HepG2 (cell line): ENCODE results near the gene GRM4.

ENCODE experiments used
- NFYC ChIP-seq: IDR thresholded peaks from 2 replicates; pipeline ENCODE4 v1.6.1; 2016; ENCODE audit warnings: missing genetic modification reagents, missing compliant biosample characterization
- SMC3 ChIP-seq: IDR thresholded peaks from 2 replicates; pipeline ENCODE4 v1.6.1; 2011; ENCODE audit warnings: low read length, improper control_type of control experiment
- YY1 ChIP-seq: IDR thresholded peaks from 2 replicates; pipeline ENCODE4 v1.6.1; 2011; ENCODE audit warnings: low read length, low read depth, moderate library complexity, mild to moderate bottlenecking; ENCODE audit not compliant: insufficient read depth, insufficient replicate concordance
- ZBTB21 ChIP-seq: sonication (generic); formaldehyde crosslinking; IDR thresholded peaks from 2 replicates; pipeline ENCODE4 v1.4.0; 2020; ENCODE audit warnings: missing genetic modification reagents
- ZNF224 ChIP-seq: sonication (generic); formaldehyde crosslinking; IDR thresholded peaks from 2 replicates; pipeline ENCODE4 v1.5.0; 2020; ENCODE audit warnings: mild to moderate bottlenecking, missing genetic modification reagents
- ZNF558 ChIP-seq: sonication (generic); formaldehyde crosslinking; IDR thresholded peaks from 2 replicates; pipeline ENCODE4 v1.9.0; 2022; ENCODE audit warnings: mild to moderate bottlenecking, missing genetic modification reagents, borderline replicate concordance
- TF ChIP-seq, protein P1 (sequence below): sonication (generic); formaldehyde crosslinking; IDR thresholded peaks from 2 replicates; pipeline ENCODE4 v1.5.0; 2020; ENCODE audit warnings: mild to moderate bottlenecking, missing genetic modification reagents, moderate library complexity
- TF ChIP-seq, protein P2 (sequence below): sonication (generic); formaldehyde crosslinking; IDR thresholded peaks from 2 replicates; pipeline ENCODE4 v1.8.1; 2023; ENCODE audit warnings: missing genetic modification reagents, inconsistent platforms, borderline replicate concordance

DNA sequence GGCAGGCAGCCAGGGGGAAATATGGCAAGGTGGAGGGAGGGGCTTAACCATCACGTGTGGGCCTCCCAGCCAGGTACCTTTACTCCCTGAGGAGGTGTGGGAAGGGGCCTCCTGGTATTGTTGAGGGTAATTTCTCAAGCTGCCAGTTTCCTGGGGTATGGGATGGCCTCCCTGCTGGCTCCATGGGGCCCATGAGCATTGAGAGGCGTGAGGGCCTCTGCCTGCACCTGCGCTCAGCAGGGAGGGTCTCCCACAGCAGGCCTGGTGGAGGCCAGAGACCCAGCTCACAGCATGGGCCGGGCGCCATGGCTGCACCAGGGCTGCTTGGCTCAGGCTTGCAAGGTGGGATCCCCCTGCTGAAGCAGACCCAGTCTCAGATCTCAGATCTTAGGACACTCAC is 113.0 kb downstream of the GRM4 start:
- no peak for TF ChIP-seq YY1
- TF ChIP-seq, protein P1, sequence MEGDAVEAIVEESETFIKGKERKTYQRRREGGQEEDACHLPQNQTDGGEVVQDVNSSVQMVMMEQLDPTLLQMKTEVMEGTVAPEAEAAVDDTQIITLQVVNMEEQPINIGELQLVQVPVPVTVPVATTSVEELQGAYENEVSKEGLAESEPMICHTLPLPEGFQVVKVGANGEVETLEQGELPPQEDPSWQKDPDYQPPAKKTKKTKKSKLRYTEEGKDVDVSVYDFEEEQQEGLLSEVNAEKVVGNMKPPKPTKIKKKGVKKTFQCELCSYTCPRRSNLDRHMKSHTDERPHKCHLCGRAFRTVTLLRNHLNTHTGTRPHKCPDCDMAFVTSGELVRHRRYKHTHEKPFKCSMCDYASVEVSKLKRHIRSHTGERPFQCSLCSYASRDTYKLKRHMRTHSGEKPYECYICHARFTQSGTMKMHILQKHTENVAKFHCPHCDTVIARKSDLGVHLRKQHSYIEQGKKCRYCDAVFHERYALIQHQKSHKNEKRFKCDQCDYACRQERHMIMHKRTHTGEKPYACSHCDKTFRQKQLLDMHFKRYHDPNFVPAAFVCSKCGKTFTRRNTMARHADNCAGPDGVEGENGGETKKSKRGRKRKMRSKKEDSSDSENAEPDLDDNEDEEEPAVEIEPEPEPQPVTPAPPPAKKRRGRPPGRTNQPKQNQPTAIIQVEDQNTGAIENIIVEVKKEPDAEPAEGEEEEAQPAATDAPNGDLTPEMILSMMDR, result no peak
- no peak for TF ChIP-seq ZNF224
- TF ChIP-seq NFYC (CRISPR knock-in tag), result no peak
- TF ChIP-seq ZBTB21 (CRISPR knock-in tag), result no peak
- TF ChIP-seq, protein P2, sequence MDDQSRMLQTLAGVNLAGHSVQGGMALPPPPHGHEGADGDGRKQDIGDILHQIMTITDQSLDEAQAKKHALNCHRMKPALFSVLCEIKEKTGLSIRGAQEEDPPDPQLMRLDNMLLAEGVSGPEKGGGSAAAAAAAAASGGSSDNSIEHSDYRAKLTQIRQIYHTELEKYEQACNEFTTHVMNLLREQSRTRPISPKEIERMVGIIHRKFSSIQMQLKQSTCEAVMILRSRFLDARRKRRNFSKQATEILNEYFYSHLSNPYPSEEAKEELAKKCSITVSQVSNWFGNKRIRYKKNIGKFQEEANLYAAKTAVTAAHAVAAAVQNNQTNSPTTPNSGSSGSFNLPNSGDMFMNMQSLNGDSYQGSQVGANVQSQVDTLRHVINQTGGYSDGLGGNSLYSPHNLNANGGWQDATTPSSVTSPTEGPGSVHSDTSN (CRISPR knock-in tag), result no peak
- no peak for TF ChIP-seq SMC3
- no peak for TF ChIP-seq ZNF558 (CRISPR knock-in tag)
